AG09309 (cell line): ENCODE measurements around the gene EXOC6B.
"Not testable (repeated sequence)": the region's sequence is repeated elsewhere in the genome, so short reads cannot be mapped to it uniquely, and the experiment has no call there.

Source experiments
- DNase-seq: peaks from one replicate; pipeline ENCODE4 v3.0.0-alpha.2; 2010; ENCODE audit warnings: low read depth
- H3K4me3 ChIP-seq: 2 replicates; pipeline ENCODE4 v1.5.1; 2011; ENCODE audit warnings: mild to moderate bottlenecking, low read depth, low read length, moderate library complexity; ENCODE audit not compliant: control insufficient read depth
- CTCF ChIP-seq: IDR thresholded peaks from 2 replicates; pipeline ENCODE4 v1.5.1; 2011; ENCODE audit warnings: mild to moderate bottlenecking, low read depth, low read length, inconsistent platforms; ENCODE audit not compliant: insufficient read depth, control insufficient read depth; ENCODE audit errors: missing control alignments

EXOC6B gene

DNA sequence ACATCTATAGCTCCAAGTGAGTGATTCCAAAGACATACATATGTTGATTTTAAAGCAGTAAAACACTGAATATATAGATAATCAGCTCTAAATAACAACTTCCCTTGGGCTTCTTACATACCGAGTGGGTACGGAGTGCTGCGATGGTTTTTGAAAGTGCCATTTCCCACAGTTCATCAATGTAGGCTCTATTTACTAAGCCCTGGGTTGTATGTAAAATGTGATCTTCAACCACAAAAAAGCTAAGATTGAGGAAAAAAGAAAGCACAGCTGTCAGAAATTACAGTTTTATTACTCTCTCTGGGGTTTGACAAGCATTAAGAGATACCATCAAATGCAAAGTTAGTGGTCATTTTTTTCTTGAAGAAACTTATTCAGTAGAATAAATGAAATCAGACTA lies 312.8 kb downstream of the EXOC6B start:
- no peak for DNase-seq
- no peak for TF ChIP-seq CTCF
- H3K4me3 ChIP-seq: no peak overlapping the region

- no peak overlapping the region for H3K4me3 ChIP-seq
- DNase-seq: no peak
- TF ChIP-seq CTCF: no peak
Observed at GRCh38 chr2:72512376-72512775, 313.5 kb downstream of the EXOC6B start.

GRCh38 chr2:72511906-72512305 lies 313.9 kb downstream of the EXOC6B start:
- H3K4me3 ChIP-seq: no peak overlapping the region
- no peak for TF ChIP-seq CTCF

GRCh38 chr2:72497763-72498162 lies 328.1 kb downstream of the EXOC6B start:
- TF ChIP-seq CTCF: no peak
- no peak overlapping the region for H3K4me3 ChIP-seq
- no peak for DNase-seq

More at GRCh38 chr2:72511906-72512305, 313.9 kb downstream of the EXOC6B start:
- no peak for DNase-seq

- H3K4me3 ChIP-seq: no peak overlapping the region
- no peak for DNase-seq
- no peak for TF ChIP-seq CTCF
Observed at GRCh38 chr2:72496479-72496878, 329.4 kb downstream of the EXOC6B start.

GRCh38 chr2:72494392-72494791 lies 331.4 kb downstream of the EXOC6B start:
- DNase-seq: no peak
- no peak for TF ChIP-seq CTCF

DNA sequence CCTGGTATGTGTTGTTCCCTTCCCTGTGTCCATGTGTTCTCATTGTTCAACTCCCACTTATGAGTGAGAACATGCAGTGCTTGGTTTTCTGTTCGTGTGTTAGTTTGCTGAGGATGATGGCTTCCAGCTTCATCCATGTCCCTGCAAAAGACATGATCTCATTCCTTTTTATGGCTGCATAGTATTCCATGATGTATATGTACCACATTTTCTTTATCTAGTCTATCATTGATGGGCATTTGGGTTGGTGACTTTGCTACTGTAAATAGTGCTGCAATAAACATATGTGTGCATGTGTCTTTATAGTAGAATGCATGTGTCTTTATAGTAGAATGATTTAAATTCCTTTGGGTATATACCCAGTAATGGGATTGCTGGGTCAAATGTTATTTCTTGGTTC lies 341.2 kb downstream of the EXOC6B start:
- not testable (repeated sequence) for DNase-seq, H3K4me3 ChIP-seq

More at GRCh38 chr2:72494392-72494791, 331.4 kb downstream of the EXOC6B start:
- no peak overlapping the region for H3K4me3 ChIP-seq
